AG04449 (cell line): ENCODE data around the gene PTGES2.
"Not testable (repeated sequence)": the region's sequence is repeated elsewhere in the genome, so short reads cannot be mapped to it uniquely, and the experiment has no call there.

Source experiments
- CTCF ChIA-PET: fragments of 350-600 bp; formaldehyde crosslinking; extraction: SDS; loops from one replicate; lab custom pipeline; 2021; ENCODE audit warnings: antibody characterized with exemption; lab: Yijun Ruan, JAX
- POLR2A ChIA-PET: fragments of 400-600, 350-600 bp; formaldehyde crosslinking; extraction: SDS; loops from one replicate; lab custom pipeline; 2020; ENCODE audit warnings: antibody characterized with exemption, inconsistent platforms; lab: Yijun Ruan, JAX
- DNase-seq: peaks from one replicate; pipeline ENCODE4 v3.0.0-alpha.2; 2010; ENCODE audit warnings: low read depth, low spot score
- H3K4me3 ChIP-seq: 2 replicates; pipeline ENCODE4 v1.5.1; 2011; ENCODE audit warnings: low read depth, mild to moderate bottlenecking, control low read depth, low read length
- CTCF ChIP-seq: IDR thresholded peaks from one replicate; pipeline ENCODE4 v1.5.1; 2011; ENCODE audit warnings: mild to moderate bottlenecking, moderate library complexity, low read length, control low read depth, inconsistent platforms; ENCODE audit not compliant: insufficient read depth; ENCODE audit errors: missing control alignments

Gene PTGES2

DNA sequence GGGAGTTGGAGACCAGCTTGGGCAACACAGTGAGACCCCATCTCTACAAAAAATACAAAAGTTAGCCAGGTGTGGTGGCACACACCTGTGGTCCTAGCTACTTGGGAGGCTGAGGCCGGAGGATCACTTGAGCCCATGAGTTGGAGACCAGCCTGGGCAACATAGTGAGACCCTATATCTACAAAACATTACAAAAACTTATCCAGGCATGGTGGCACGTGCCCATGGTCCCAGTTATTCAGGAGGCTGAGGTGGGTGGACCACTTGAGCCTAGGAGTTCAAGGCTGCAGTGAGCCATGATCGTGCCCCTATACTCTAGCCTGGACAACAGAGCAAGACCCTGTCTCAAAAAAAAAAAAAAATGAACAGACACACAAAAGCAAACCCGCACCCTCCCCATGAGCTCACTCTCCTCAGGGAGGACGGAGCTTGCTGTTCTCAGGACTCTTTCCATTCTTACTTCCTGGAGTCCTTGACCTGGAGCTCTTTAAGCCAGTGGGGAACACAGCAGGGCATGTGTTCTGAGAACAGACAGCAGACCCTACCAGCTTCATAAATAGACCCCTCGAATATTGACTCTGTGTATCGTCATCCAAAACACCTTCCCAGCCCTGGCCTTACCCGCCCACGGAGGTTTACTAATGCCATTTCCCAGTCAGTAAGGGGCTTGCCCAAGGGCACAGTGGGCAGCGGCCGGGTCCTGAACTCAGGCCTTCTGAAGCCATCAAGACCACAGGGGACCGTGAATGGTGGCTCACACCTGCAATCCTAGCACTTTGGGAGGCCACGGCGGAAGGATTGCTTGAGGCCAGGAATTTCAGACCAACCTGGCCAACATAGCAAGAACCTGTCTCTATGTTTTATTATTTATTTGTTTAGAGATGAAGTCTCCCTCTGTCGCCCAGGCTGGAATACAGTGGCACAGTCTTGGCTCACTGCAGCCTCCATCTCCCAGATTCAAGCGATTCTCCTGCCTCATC is 11.1 kb downstream of the PTGES2 start:
- ChIA-PET CTCF (interaction anchor here (1.0 to 7.1 kb wide), 15 partner anchors 11 to 193 kb away, joined by 3 to 264 read pairs (median 5); partner anchors contain the start of genes DPM2, NAIF1, PTGES2 and SLC25A25), POLR2A (interaction anchor here (0.7 to 1.6 kb wide), 3 partner anchors 10 to 43 kb away, joined by 3 read pairs; partner anchors contain the start of gene BBLN)
- H3K4me3 ChIP-seq: no peak overlapping the region
- no peak for DNase-seq
- no peak for TF ChIP-seq CTCF

DNA sequence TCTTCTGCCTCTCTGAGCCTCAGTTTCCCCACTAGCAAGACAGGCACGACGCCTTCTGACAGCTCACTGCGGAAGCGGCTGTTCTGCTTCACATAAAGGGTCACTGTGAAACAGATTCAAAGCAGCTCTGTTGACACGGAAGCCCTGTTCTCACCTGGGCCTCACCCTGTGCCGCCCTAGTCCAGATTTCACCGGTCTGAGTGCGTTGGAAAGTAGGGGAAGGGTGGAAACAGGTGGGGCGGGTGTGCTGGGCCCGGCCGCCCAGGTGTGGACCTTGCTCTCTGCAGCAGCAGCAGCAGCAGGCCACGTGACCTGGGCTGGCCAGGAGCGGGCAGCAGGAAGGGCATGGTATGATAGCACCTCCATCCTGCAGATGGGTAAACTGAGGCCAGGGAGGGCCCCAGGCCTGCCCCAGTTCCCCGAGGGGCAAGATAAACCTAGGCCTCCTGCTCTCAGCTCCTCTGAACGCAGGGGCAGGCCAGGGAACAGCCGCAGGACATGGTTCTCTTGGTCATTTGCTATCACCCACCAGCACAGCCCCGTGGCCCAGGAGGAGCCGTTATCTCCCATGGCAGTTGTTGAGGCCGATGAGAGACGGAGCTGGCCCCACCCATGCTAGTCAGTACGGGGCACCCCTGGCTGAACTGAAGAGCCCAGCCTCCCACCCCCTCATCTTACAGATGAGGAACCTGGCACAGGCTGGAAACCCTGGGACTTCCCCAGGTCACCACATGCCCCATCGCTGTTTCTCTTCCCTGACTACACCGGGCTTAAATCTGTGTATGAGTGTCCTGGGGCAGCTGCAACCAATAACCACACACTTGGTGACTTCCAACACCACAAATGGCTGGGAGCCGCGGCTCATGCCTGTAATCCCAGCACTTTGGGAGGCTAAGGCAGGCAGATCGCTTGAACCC is 12.1 kb downstream of the PTGES2 start:
- no peak for DNase-seq
- ChIA-PET POLR2A (interaction anchor here (1.1 to 1.6 kb wide), 3 partner anchors 11 to 17 kb away, joined by 3 to 4 read pairs (median 3); no protein-coding TSS in a partner anchor), CTCF (interaction anchor here (1.1 to 7.1 kb wide), 11 partner anchors 12 to 192 kb away, joined by 3 to 264 read pairs (median 21); partner anchors contain the start of genes DPM2 and PTGES2)
- no peak for TF ChIP-seq CTCF
- H3K4me3 ChIP-seq: no peak overlapping the region

GRCh38 chr9:128114326-128115186 is 13.0 kb downstream of the PTGES2 start:
- ChIA-PET CTCF (interaction anchor here (0.8 to 7.1 kb wide), 5 partner anchors 12 to 197 kb away, joined by 3 to 264 read pairs (median 112); partner anchors contain the start of genes DPM2 and PTGES2), POLR2A (interaction anchor here (1.2 kb wide), 1 partner anchor 15 kb away, joined by 4 read pairs; no protein-coding TSS in a partner anchor)
- H3K4me3 ChIP-seq: no peak overlapping the region
- no peak for DNase-seq
- no peak for TF ChIP-seq CTCF

DNA sequence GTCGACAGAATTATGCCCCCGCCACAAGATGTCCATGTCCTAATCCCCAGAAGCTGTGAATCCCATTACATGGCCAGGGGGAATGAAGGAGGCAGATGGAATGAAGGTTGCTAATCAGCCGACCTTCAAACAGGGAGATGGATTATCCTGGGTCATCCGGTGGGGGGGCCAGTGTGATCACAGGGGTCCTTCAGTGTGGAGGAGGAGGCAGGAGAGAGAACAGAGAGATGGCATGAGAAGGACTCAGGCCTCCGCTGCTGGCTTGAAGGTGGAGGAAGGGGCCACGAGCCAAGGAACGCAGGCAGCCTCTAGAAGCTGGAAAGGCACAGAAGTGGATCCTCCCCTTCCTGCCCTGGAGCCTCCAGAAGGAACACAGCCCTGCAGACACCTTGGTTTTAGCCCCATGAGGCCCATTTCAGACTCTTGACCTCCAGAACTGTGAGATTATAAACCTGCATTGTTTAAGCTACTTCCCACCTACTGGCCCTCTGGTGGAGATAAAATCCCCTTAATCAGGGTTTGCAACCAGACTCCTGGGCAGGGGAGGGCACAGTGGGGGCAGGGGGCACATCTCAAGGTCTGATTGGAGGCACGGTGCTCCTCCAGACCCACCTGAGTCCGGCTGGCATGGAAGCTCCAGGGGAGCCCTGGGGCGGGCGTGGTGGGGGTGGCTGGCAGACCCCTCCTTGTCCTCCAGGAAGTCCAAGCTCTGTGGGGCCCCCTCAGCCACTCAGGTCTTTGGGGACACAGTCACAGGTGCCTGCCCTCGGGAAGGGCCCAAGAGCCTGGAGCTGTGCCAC is 13.8 kb downstream of the PTGES2 start:
- no peak for TF ChIP-seq CTCF
- DNase-seq: no peak
- no peak overlapping the region for H3K4me3 ChIP-seq
- ChIA-PET POLR2A (interaction anchor here (0.6 to 1.2 kb wide), 3 partner anchors 14 to 132 kb away, joined by 3 to 4 read pairs (median 3); no protein-coding TSS in a partner anchor), CTCF (interaction anchor here (0.8 to 7.1 kb wide), 6 partner anchors 11 to 196 kb away, joined by 3 to 264 read pairs (median 88); partner anchors contain the start of genes DPM2 and PTGES2)

- CTCF ChIA-PET: interaction anchor here (1.2 to 7.1 kb wide), 4 partner anchors 9 to 191 kb away, joined by 4 to 264 read pairs (median 8); no protein-coding TSS in a partner anchor
- DNase-seq, POLR2A ChIA-PET: not testable (repeated sequence)
Measured at GRCh38 chr9:128111726-128112125, 15.8 kb downstream of the PTGES2 start.

More at GRCh38 chr9:128111726-128112125, 15.8 kb downstream of the PTGES2 start:
- H3K4me3 ChIP-seq: not testable (repeated sequence)
